HEK293 (cell line): ENCODE data around the gene PIGX.

ENCODE experiments used
- CTCF ChIP-seq: fragments of 450-650 bp; formaldehyde crosslinking; IDR thresholded peaks from 2 replicates; pipeline ENCODE4 v1.5.1; 2016; ENCODE audit warnings: missing biosample characterization, missing genetic modification characterization
- ELK4 ChIP-seq: IDR thresholded peaks from 2 replicates; pipeline ENCODE4 v1.6.1; 2011; ENCODE audit warnings: mild to moderate bottlenecking, low read depth, low read length, borderline replicate concordance
- GLI4 ChIP-seq: fragments of 450-650 bp; formaldehyde crosslinking; IDR thresholded peaks from 2 replicates; pipeline ENCODE4 v1.5.1; 2016; ENCODE audit warnings: missing biosample characterization, missing genetic modification characterization
- GLIS2 ChIP-seq: fragments of 450-650 bp; formaldehyde crosslinking; IDR thresholded peaks from 2 replicates; pipeline ENCODE4 v1.5.1; 2016; ENCODE audit warnings: missing biosample characterization, missing genetic modification characterization
- HOXA7 ChIP-seq: sonication (generic); formaldehyde crosslinking; IDR thresholded peaks from 2 replicates; pipeline ENCODE4 v1.8.1; 2022; ENCODE audit warnings: missing genetic modification reagents, borderline replicate concordance
- PBX3 ChIP-seq: sonication (generic); formaldehyde crosslinking; IDR thresholded peaks from 2 replicates; pipeline ENCODE4 v1.8.1; 2022; ENCODE audit warnings: mild to moderate bottlenecking, moderate library complexity, missing genetic modification reagents
- SALL2 ChIP-seq: fragments of 450-650 bp; formaldehyde crosslinking; IDR thresholded peaks from 2 replicates; pipeline ENCODE4 v1.5.0; 2017; ENCODE audit warnings: missing biosample characterization, mild to moderate bottlenecking, missing genetic modification characterization, borderline replicate concordance
- ZBTB10 ChIP-seq: fragments of 450-650 bp; formaldehyde crosslinking; IDR thresholded peaks from 2 replicates; pipeline ENCODE4 v1.5.1; 2016; ENCODE audit warnings: missing biosample characterization, missing genetic modification characterization
- ZBTB17 ChIP-seq: fragments of 450-650 bp; formaldehyde crosslinking; IDR thresholded peaks from 2 replicates; pipeline ENCODE4 v1.5.1; 2016; ENCODE audit warnings: missing biosample characterization, missing genetic modification characterization
- ZBTB8A ChIP-seq: fragments of 450-650 bp; formaldehyde crosslinking; IDR thresholded peaks from 2 replicates; pipeline ENCODE4 v1.5.1; 2016; ENCODE audit warnings: missing biosample characterization, missing genetic modification characterization
- ZFHX2 ChIP-seq: fragments of 450-650 bp; formaldehyde crosslinking; conservative IDR thresholded peaks from 2 replicates; pipeline ENCODE4 v1.5.1; 2016; ENCODE audit warnings: missing biosample characterization, missing genetic modification characterization
- ZFP3 ChIP-seq: fragments of 450-650 bp; formaldehyde crosslinking; IDR thresholded peaks from 2 replicates; pipeline ENCODE4 v1.5.1; 2016; ENCODE audit warnings: low read depth, missing biosample characterization, missing genetic modification characterization
- ZFP69B ChIP-seq: fragments of 450-650 bp; formaldehyde crosslinking; IDR thresholded peaks from 2 replicates; pipeline ENCODE4 v1.5.1; 2016; ENCODE audit warnings: missing biosample characterization, missing genetic modification characterization
- ZIC2 ChIP-seq: fragments of 450-650 bp; formaldehyde crosslinking; IDR thresholded peaks from 2 replicates; pipeline ENCODE4 v1.5.1; 2016; ENCODE audit warnings: missing biosample characterization, missing genetic modification characterization
- ZNF23 ChIP-seq: fragments of 450-650 bp; formaldehyde crosslinking; IDR thresholded peaks from 2 replicates; pipeline ENCODE4 v1.5.1; 2016; ENCODE audit warnings: missing biosample characterization, missing genetic modification characterization, borderline replicate concordance
- ZNF248 ChIP-seq: fragments of 450-650 bp; formaldehyde crosslinking; IDR thresholded peaks from 2 replicates; pipeline ENCODE4 v1.5.1; 2017; ENCODE audit warnings: missing biosample characterization, missing genetic modification characterization
- ZNF433 ChIP-seq: fragments of 450-650 bp; formaldehyde crosslinking; IDR thresholded peaks from 2 replicates; pipeline ENCODE4 v1.5.1; 2016; ENCODE audit warnings: missing biosample characterization, missing genetic modification characterization, low read depth
- ZNF501 ChIP-seq: fragments of 450-650 bp; formaldehyde crosslinking; IDR thresholded peaks from 2 replicates; pipeline ENCODE4 v1.5.1; 2016; ENCODE audit warnings: missing biosample characterization, missing genetic modification characterization
- ZNF510 ChIP-seq: fragments of 450-650 bp; formaldehyde crosslinking; IDR thresholded peaks from 2 replicates; pipeline ENCODE4 v1.5.1; 2018; ENCODE audit warnings: mild to moderate bottlenecking, missing genetic modification characterization, missing biosample characterization; ENCODE audit not compliant: insufficient replicate concordance
- ZNF571 ChIP-seq: fragments of 450-650 bp; formaldehyde crosslinking; IDR thresholded peaks from 2 replicates; pipeline ENCODE4 v1.5.0; 2017; ENCODE audit warnings: missing biosample characterization, missing genetic modification characterization
- ZNF596 ChIP-seq: fragments of 450-650 bp; IDR thresholded peaks from 2 replicates; pipeline ENCODE4 v1.5.0; 2018; ENCODE audit warnings: missing biosample characterization, mild to moderate bottlenecking, missing genetic modification characterization, moderate library complexity
- ZNF629 ChIP-seq: fragments of 450-650 bp; formaldehyde crosslinking; IDR thresholded peaks from 2 replicates; pipeline ENCODE4 v1.5.1; 2017; ENCODE audit warnings: missing biosample characterization, missing genetic modification characterization
- ZNF792 ChIP-seq: fragments of 450-650 bp; formaldehyde crosslinking; IDR thresholded peaks from 2 replicates; pipeline ENCODE4 v1.5.1; 2016; ENCODE audit warnings: missing biosample characterization, missing genetic modification characterization
- ZSCAN5A ChIP-seq: fragments of 450-650 bp; formaldehyde crosslinking; IDR thresholded peaks from 2 replicates; pipeline ENCODE4 v1.5.1; 2016; ENCODE audit warnings: missing biosample characterization, missing genetic modification characterization
- ZXDB ChIP-seq: fragments of 450-650 bp; formaldehyde crosslinking; IDR thresholded peaks from 2 replicates; pipeline ENCODE4 v1.5.1; 2016; ENCODE audit warnings: missing biosample characterization, missing genetic modification characterization
- TF ChIP-seq, protein P1 (sequence below): fragments of 450-650 bp; formaldehyde crosslinking; IDR thresholded peaks from 2 replicates; pipeline ENCODE4 v1.5.1; 2016; ENCODE audit warnings: missing biosample characterization, missing genetic modification characterization
- TF ChIP-seq, protein P2 (sequence below): fragments of 450-650 bp; formaldehyde crosslinking; IDR thresholded peaks from 2 replicates; pipeline ENCODE4 v1.5.1; 2016; ENCODE audit warnings: missing biosample characterization, missing genetic modification characterization
- TF ChIP-seq, protein P3 (sequence below): fragments of 450-650 bp; formaldehyde crosslinking; IDR thresholded peaks from 2 replicates; pipeline ENCODE4 v1.5.1; 2016; ENCODE audit warnings: missing biosample characterization, missing genetic modification characterization

Gene PIGX

GRCh38 chr3:196666001-196666867 lies 45.9 kb upstream of the PIGX start (continued):
- TF ChIP-seq HOXA7 (no peak), ZNF433 (tag by site-specific recombination) (no peak), CTCF (tag by site-specific recombination) (no peak), ZNF501 (tag by site-specific recombination) (no peak), ZIC2 (tag by site-specific recombination) (peak; percentile 90), ZXDB (tag by site-specific recombination) (no peak), SALL2 (no peak), ZNF248 (no peak), GLI4 (no peak), ZNF23 (no peak), ZBTB17 (tag by site-specific recombination) (peak; percentile 91), ZNF596 (tag by site-specific recombination) (no peak), PBX3 (no peak), ZNF792 (no peak), ZFP3 (no peak), ZBTB10 (no peak), ZFHX2 (tag by site-specific recombination) (no peak), ZNF571 (tag by site-specific recombination) (no peak), GLIS2 (tag by site-specific recombination) (no peak), ZNF629 (tag by site-specific recombination) (peak; percentile 87), ZNF510 (tag by site-specific recombination) (no peak), ZFP69B (tag by site-specific recombination) (peak; percentile 51; the same call in 1 of the 2 replicates), ELK4 (no peak), ZSCAN5A (tag by site-specific recombination) (no peak), ZBTB8A (tag by site-specific recombination) (peak; percentile 42; the same call in 1 of the 2 replicates)
- TF ChIP-seq, protein P1, sequence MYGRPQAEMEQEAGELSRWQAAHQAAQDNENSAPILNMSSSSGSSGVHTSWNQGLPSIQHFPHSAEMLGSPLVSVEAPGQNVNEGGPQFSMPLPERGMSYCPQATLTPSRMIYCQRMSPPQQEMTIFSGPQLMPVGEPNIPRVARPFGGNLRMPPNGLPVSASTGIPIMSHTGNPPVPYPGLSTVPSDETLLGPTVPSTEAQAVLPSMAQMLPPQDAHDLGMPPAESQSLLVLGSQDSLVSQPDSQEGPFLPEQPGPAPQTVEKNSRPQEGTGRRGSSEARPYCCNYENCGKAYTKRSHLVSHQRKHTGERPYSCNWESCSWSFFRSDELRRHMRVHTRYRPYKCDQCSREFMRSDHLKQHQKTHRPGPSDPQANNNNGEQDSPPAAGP (tag by site-specific recombination), result 0 out of 2 replicates have a peak, but pooled peaks have one; percentile 53
- TF ChIP-seq, protein P2, sequence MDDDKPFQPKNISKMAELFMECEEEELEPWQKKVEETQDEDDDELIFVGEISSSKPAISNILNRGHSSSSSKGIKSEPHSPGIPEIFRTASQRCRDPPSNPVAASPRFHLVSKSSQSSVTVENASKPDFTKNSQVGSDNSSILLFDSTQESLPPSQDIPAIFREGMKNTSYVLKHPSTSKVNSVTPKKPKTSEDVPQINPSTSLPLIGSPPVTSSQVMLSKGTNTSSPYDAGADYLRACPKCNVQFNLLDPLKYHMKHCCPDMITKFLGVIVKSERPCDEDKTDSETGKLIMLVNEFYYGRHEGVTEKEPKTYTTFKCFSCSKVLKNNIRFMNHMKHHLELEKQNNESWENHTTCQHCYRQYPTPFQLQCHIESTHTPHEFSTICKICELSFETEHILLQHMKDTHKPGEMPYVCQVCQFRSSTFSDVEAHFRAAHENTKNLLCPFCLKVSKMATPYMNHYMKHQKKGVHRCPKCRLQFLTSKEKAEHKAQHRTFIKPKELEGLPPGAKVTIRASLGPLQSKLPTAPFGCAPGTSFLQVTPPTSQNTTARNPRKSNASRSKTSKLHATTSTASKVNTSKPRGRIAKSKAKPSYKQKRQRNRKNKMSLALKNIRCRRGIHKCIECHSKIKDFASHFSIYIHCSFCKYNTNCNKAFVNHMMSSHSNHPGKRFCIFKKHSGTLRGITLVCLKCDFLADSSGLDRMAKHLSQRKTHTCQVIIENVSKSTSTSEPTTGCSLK, result no peak
- TF ChIP-seq, protein P3, sequence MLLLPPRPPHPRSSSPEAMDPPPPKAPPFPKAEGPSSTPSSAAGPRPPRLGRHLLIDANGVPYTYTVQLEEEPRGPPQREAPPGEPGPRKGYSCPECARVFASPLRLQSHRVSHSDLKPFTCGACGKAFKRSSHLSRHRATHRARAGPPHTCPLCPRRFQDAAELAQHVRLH (tag by site-specific recombination), result no peak
